Activated T-cell treated with anti-CD3 and anti-CD28 coated beads for 24 hours (primary cell): ENCODE results near the gene MACROD2.
"Not testable (repeated sequence)": the region's sequence is repeated elsewhere in the genome, so short reads cannot be mapped to it uniquely, and the experiment has no call there.

Experiments
- DNase-seq: peaks from one replicate; pipeline ENCODE4 v3.0.0-alpha.2; 2020; ENCODE audit warnings: low read depth

Gene MACROD2

DNA sequence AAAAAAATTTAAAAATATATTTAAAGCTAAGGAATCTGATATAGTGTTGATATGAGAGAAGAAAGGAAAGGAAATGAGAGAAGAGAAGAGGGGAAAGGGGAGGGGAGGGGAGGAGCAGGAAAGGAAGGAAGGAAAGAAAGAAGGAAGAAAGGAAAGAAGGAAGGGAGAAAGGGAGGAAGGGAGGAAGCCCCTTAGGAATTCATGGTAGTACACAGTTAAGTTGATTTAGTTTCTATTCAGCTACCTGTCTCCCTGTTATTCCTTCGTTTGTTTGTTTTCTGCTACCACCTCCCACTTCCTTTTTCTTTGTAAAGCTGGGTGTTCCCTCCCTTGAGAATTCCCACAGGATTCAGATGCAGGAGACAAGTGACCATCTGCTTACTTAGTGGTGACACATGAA, 1367.5 kb downstream of the MACROD2 start:
- DNase-seq = no peak

DNA sequence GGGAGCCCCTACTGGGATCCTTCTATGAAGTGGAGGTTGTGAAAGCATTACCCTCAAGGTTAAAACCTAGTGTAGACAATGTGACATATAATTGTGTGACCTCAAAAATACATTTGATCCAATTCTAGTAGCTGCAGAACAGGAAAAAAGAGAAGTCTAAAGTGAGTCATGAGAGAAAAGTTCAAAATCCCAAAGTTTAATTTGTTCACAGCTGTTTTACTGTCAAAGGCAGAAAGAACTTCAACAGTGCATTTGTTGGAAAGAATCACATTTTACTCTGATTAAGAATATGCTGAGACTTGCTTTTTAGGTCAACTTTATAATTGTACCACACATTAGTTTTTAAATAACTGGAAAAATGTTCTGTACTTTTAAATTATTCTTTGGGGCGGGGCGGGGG, 1369.5 kb downstream of the MACROD2 start:
- no peak for DNase-seq

DNA sequence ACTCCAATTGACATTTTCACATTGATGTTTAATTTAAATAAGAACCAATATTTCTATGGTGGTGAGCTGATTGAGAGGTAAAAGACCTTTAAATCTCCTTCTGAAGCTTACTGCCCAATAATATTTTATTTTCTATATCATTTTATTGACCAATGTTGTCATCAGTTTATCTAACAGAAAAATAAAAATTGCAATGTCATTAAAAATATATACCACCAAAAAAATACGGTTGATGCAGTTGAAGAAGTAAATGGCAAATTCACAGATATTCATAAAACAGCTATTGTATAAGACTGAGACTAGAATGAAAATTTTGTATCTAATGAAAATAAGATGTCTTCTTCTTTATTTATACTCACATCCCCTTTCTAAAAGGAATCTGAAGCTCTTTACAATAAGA, 1375.1 kb downstream of the MACROD2 start:
- no peak for DNase-seq

- no peak for DNase-seq
These were observed 1379.4 kb downstream of the MACROD2 start for GRCh38 chr20:15374682-15375081.

GRCh38 chr20:15375836-15376235, 1380.5 kb downstream of the MACROD2 start:
- no peak for DNase-seq

GRCh38 chr20:15377603-15378002, 1382.3 kb downstream of the MACROD2 start:
- DNase-seq = not testable (repeated sequence)

DNA sequence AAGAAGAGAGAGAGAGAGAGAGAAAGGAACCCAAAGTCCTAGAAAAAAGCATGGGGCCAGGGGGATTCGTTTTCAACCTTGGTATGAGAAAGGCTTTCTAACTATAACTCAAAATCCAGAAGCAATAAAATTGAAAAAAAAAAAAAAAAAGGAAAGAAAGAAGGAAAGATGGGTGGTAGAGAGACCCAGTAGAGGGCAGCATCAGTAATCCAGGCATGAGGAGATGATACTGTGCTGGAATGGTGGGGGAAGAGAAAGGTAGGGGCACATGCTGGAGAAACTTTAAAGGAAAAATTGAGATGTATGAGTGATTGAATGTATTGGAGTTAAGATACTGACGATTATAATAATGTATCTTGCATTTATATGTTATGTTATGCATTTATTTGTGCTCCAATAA, 1382.8 kb downstream of the MACROD2 start:
- DNase-seq = no peak

- no peak for DNase-seq
These were observed 1384.5 kb downstream of the MACROD2 start for GRCh38 chr20:15379681-15380296.

- DNase-seq = no peak
These were observed 1385.5 kb downstream of the MACROD2 start for GRCh38 chr20:15380770-15381169.

GRCh38 chr20:15387228-15387627, 1391.9 kb downstream of the MACROD2 start:
- DNase-seq = no peak

GRCh38 chr20:15395457-15395856, 1400.1 kb downstream of the MACROD2 start:
- DNase-seq = no peak

DNA sequence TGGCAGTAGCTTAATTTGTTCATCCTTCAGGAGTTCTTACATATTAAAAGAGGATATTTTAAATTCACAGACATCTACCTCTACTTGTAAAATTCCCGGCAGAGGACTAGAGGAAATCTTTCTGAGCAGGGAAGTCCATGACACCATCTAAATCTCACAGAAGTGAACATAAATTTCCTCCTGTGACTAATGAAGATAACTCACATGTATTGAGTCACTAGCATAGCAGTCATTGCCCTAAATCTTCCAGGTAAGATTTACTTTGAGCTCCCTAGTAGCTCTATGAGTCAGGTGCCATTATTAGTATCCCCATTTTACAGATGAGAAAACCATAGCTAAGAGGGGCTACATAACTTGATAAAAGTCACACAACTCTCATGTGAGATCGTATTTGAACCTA, 1400.7 kb downstream of the MACROD2 start:
- no peak for DNase-seq

DNA sequence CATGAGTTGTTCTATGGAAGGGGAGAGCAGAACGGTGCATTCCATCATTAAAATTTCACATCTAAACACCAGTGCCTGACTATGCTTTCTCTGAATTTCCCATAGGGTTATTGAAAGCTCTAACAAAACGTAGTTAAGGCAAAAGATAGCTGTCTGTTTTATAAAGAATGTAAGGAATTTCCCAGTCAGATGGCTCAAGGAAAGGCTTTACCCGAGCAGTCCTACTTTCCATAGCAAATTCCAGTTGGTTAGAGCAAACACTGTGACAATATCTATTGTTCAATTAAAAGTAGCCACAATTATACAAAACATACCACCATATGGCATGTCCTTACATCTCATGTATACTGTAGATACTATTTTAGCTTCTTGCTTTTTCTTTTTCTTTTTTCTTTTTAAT, 1401.6 kb downstream of the MACROD2 start:
- no peak for DNase-seq

GRCh38 chr20:15399781-15400180, 1404.5 kb downstream of the MACROD2 start:
- no peak for DNase-seq

DNA sequence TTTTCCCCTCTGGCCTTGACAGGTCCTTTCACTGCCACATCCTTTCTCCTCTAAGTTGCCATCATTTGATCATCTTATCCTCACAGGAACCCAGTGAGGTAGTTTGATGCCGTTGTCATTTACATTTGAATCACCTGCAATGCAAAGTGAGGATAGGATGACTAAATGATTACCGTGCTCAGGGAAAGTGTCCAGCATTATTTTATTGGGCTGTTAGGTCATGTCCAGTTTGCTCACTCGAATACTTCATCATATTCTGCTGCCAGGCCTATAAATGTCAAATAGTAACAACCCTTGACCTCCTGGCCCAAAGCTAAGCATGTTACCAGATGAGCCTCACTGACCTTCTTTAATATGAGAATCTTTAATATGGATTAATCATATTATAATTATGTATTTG, 1410.8 kb downstream of the MACROD2 start:
- no peak for DNase-seq

GRCh38 chr20:15411781-15412180, 1416.5 kb downstream of the MACROD2 start:
- DNase-seq = no peak

DNA sequence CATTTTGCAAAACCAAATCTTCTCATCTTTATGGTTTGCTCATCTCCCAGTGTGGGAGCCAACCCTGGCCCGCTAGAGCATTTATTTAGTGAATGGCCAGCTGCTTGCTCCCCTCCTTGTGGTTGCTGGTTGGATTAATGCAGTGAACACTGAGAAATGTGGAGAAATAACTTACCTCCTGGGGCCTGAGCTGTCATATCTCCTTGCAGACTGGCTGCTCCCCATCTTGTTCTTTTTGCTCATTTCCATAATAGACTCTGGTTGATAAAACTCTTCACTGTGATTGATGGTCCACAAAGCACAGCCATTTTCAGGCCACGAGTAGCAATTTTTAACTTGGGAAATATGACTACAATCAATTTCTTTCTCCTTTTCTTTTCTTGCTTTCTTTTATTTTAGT, 1420.6 kb downstream of the MACROD2 start:
- no peak for DNase-seq

- no peak for DNase-seq
These were observed 1424.5 kb downstream of the MACROD2 start for GRCh38 chr20:15419856-15420255.

DNA sequence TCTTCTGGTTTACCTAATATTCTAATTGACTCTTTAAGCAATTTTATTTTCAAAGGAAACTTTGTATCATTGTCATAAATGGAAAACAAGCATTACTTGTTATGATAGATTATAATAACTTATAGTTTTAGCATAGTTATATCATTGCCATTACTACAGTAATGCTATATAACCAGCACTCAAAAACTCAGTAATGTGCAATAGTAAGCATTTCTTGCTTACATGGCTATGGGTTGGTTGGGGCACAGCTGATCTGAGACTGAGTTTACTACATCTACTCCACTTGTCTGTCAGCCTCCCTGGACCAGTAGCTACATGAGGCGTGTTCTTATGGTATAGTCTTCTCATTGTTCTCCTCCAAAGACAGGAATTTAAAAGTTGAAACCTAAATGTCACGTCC, 1427.7 kb downstream of the MACROD2 start:
- no peak for DNase-seq

DNA sequence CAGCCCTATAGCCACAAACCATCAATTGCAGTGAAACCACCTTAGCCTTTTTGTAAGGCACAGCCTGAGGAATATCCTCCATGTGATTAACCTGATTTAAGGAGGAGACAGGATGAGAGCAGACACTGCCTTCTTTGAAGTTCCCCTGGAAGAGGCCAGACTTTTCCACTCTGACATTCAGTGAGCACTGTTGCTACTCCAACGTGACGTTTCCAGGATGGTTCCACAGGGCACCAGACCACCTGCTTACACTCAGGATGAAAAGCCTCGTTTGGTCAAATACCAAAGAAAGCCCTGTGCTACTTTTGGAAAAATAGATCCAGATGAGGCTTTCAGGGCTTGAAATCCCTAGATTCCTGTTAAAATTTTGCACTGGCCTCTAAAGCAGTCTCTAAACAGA, 1444.2 kb downstream of the MACROD2 start:
- no peak for DNase-seq

GRCh38 chr20:15440049-15440820, 1444.9 kb downstream of the MACROD2 start:
- DNase-seq = no peak

DNA sequence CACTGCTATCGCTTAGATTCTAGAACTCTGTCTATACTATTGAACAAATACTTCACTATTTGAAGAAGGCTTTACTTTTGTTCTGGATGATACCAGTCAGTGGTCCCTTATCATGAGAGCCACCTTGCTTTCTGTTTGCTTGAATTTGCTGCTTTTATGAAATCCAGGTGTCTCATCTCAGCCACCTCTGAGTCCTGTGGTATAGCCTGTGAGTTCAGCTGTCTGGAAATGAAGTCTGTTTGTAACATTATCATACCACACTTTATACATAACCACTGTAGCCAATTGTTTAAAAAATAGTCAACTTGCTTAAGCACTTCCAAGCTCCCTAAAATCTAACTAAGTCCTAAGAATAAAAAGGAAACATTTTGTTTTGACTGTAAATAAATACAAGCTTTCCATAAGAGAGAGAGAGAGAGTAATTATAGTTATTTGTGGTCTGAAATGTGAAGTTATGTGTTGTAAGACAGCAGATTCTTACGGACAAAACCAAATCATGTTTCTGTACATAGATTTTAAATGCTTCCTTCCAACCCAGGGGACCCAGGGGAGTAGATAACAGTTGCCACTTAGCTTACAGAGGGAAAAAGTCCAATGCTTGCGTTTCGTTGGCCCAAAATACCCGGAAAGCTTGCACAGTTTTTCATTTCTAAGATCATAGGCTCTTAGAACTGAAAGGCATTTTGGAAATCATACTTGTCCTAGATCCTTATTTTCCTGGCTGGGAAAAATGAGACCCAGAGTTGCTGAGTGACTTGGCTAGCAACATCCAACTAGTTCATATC, 1449.9 kb downstream of the MACROD2 start:
- DNase-seq = no peak

GRCh38 chr20:15446373-15446772, 1451.1 kb downstream of the MACROD2 start:
- no peak for DNase-seq
